Esophagus mucosa (tissue), 1 donor: ENCODE measurements around the gene JMY. TPM values are rescaled to one million over a fixed set of nuclear protein-coding genes. Genes with fewer than 3 reads are reported as not detected.

ENCODE experiments used
- ATAC-seq: fragments of 200-7000 bp; cut with Tn5 transposase; one replicate; pipeline ENCODE4 v1.9.1; 2020
- total RNA-seq: library from RNA; stranded (reverse); gene quantifications from one replicate; pipeline ENCODE4 v1.2.4, GENCODE V29; 2023
- donor health status: DM: yes; HTN: yes; CAD: no.

JMY gene
- total RNA-seq: 6.7 TPM

- peak; percentile 96 for ATAC-seq
Measured at GRCh38 chr5:79235634-79236361, at the start of gene JMY. Gene JMY, plus strand, starts transcription at chr5:79236131. Its CDS starts 520 bp downstream, at chr5:79236651.

GRCh38 chr5:79186455-79186854, 49.5 kb upstream of the JMY start:
- no peak for ATAC-seq

- ATAC-seq: no peak
Measured at GRCh38 chr5:79189439-79190234, 46.3 kb upstream of the JMY start.

- no peak for ATAC-seq
Measured at GRCh38 chr5:79190235-79190529, 45.7 kb upstream of the JMY start.

- ATAC-seq: no peak
Measured at GRCh38 chr5:79191457-79191856, 44.5 kb upstream of the JMY start.

GRCh38 chr5:79193643-79194042, 42.3 kb upstream of the JMY start:
- peak; percentile 74 for ATAC-seq

GRCh38 chr5:79200573-79201183, 35.3 kb upstream of the JMY start:
- ATAC-seq: no peak

GRCh38 chr5:79201206-79201605, 34.7 kb upstream of the JMY start:
- ATAC-seq: no peak

- peak; percentile 73 for ATAC-seq
Measured at GRCh38 chr5:79202076-79202475, 33.9 kb upstream of the JMY start.

- no peak for ATAC-seq
Measured at GRCh38 chr5:79205965-79206364, 30.0 kb upstream of the JMY start.

- ATAC-seq: no peak
Measured at GRCh38 chr5:79206541-79206940, 29.4 kb upstream of the JMY start.

- no peak for ATAC-seq
Measured at GRCh38 chr5:79209505-79209904, 26.4 kb upstream of the JMY start.

- ATAC-seq: no peak
Measured at GRCh38 chr5:79224286-79224984, 11.5 kb upstream of the JMY start.

- no peak for ATAC-seq
Measured at GRCh38 chr5:79225026-79225425, 10.9 kb upstream of the JMY start.

- ATAC-seq: no peak
Measured at GRCh38 chr5:79225441-79225840, 10.5 kb upstream of the JMY start.

- no peak for ATAC-seq
Measured at GRCh38 chr5:79227484-79228025, 8.4 kb upstream of the JMY start.

- no peak for ATAC-seq
Measured at GRCh38 chr5:79229357-79230174, 6.4 kb upstream of the JMY start.

- ATAC-seq: peak; percentile 24
Measured at GRCh38 chr5:79235261-79235633, 684 bp upstream of the JMY start.

GRCh38 chr5:79236362-79236969, 535 bp downstream of the JMY start:
- ATAC-seq: peak; percentile 20

GRCh38 chr5:79236970-79237739, 1.2 kb downstream of the JMY start:
- ATAC-seq: peak; percentile 40
